Mesenchymal stem cell (in vitro differentiated cells and primary cell): Measurements from ENCODE around the gene TRAPPC6A.

Experiments
- DNase-seq: peaks from one replicate; pipeline ENCODE4 v3.0.0-alpha.2; 2013
- H2AFZ ChIP-seq: one replicate; pipeline ENCODE4 v1.6.1; 2013; ENCODE audit warnings: low read depth, mild to moderate bottlenecking, control low read depth, inconsistent platforms, low read length, moderate library complexity
- H2AK5ac ChIP-seq: 2 replicates; pipeline ENCODE4 v1.6.1; 2013; ENCODE audit warnings: low read length, moderate library complexity, mild to moderate bottlenecking, inconsistent platforms; ENCODE audit not compliant: severe bottlenecking
- H2BK120ac ChIP-seq: one replicate; pipeline ENCODE4 v1.6.1; 2013; ENCODE audit warnings: low read depth, mild to moderate bottlenecking, inconsistent platforms, low read length, moderate library complexity
- H2BK12ac ChIP-seq, 2 experiments: one replicate each; pipeline ENCODE4 v1.6.1; 2013; ENCODE audit warnings: inconsistent platforms in 2 of 2, low read length in 2 of 2, mild to moderate bottlenecking in 2 of 2, moderate library complexity in 2 of 2, control low read depth in 1 of 2
- H2BK15ac ChIP-seq: one replicate; pipeline ENCODE4 v1.6.1; 2013; ENCODE audit warnings: mild to moderate bottlenecking, low read depth, inconsistent platforms; ENCODE audit not compliant: poor library complexity, severe bottlenecking
- H2BK5ac ChIP-seq: 2 replicates; pipeline ENCODE4 v1.6.1; 2013; ENCODE audit warnings: low read depth, mild to moderate bottlenecking, low read length, control low read depth, inconsistent platforms; ENCODE audit not compliant: poor library complexity, severe bottlenecking
- H3K14ac ChIP-seq, 2 experiments: one replicate each; pipeline ENCODE4 v1.6.1; 2013; ENCODE audit warnings: inconsistent platforms in 2 of 2, low read length in 2 of 2, control low read depth in 1 of 2, mild to moderate bottlenecking in 1 of 2, moderate library complexity in 1 of 2
- H3K18ac ChIP-seq, 2 experiments: one replicate each; pipeline ENCODE4 v1.6.1; 2013; ENCODE audit warnings: inconsistent platforms in 2 of 2, low read length in 2 of 2, control low read depth in 1 of 2, low read depth in 1 of 2, mild to moderate bottlenecking in 1 of 2
- H3K23ac ChIP-seq, 2 experiments: one replicate each; pipeline ENCODE4 v1.6.1; 2013; ENCODE audit warnings: inconsistent platforms in 2 of 2, low read length in 2 of 2, mild to moderate bottlenecking in 2 of 2, moderate library complexity in 2 of 2, control low read depth in 1 of 2
- H3K27ac ChIP-seq: 2 replicates; pipeline ENCODE4 v1.5.1; 2013; ENCODE audit warnings: mild to moderate bottlenecking, moderate library complexity, low read length, control low read depth, inconsistent platforms; ENCODE audit not compliant: poor library complexity, severe bottlenecking
- H3K27me3 ChIP-seq, 2 experiments: 2 replicates each; pipeline versions ENCODE4 v1.6.1 to v1.7.0; 2013; ENCODE audit warnings: low read length in 2 of 2, mild to moderate bottlenecking in 2 of 2, moderate library complexity in 2 of 2, control low read depth in 1 of 2, inconsistent platforms in 1 of 2; ENCODE audit not compliant: control insufficient read depth in 1 of 2, insufficient read depth in 1 of 2
- H3K36me3 ChIP-seq, 2 experiments: 2 replicates each; pipeline versions ENCODE4 v1.6.1 to v1.7.0; 2013; ENCODE audit warnings: low read length in 2 of 2, control low read depth in 1 of 2, inconsistent platforms in 1 of 2, low read depth in 1 of 2, mild to moderate bottlenecking in 1 of 2; ENCODE audit not compliant: insufficient read depth in 2 of 2, control insufficient read depth in 1 of 2
- H3K4ac ChIP-seq, 2 experiments: one replicate each; pipeline ENCODE4 v1.6.1; 2013; ENCODE audit warnings: inconsistent platforms in 2 of 2, low read length in 2 of 2, mild to moderate bottlenecking in 2 of 2, moderate library complexity in 2 of 2, control low read depth in 1 of 2, low read depth in 1 of 2
- H3K4me1 ChIP-seq: 2 replicates; pipeline ENCODE4 v1.6.1; 2013; ENCODE audit warnings: low read depth, low read length, control low read depth; ENCODE audit not compliant: control insufficient read depth, insufficient read depth
- H3K4me2 ChIP-seq: 2 replicates; pipeline ENCODE4 v1.6.1; 2013; ENCODE audit warnings: low read length, mild to moderate bottlenecking, inconsistent platforms; ENCODE audit not compliant: poor library complexity, severe bottlenecking
- H3K4me3 ChIP-seq, 2 experiments: 2 replicates each; pipeline versions ENCODE4 v1.5.1 to v1.7.0; 2013; ENCODE audit warnings: low read length in 2 of 2, mild to moderate bottlenecking in 2 of 2, control low read depth in 1 of 2, low read depth in 1 of 2; ENCODE audit not compliant: insufficient read depth in 1 of 2
- H3K79me1 ChIP-seq: replicated peaks from 2 replicates; pipeline ENCODE4 v1.6.1; 2013; ENCODE audit warnings: mild to moderate bottlenecking, control low read depth, low read length, inconsistent platforms; ENCODE audit not compliant: poor library complexity, severe bottlenecking
- H3K9ac ChIP-seq: 2 replicates; pipeline ENCODE4 v1.7.0; 2013; ENCODE audit warnings: mild to moderate bottlenecking, low read length, moderate library complexity
- H3K9me3 ChIP-seq: 2 replicates; pipeline ENCODE4 v1.7.0; 2013; ENCODE audit warnings: mild to moderate bottlenecking, low read length; ENCODE audit not compliant: control insufficient read depth
- H4K8ac ChIP-seq: one replicate; pipeline ENCODE4 v1.6.1; 2013; ENCODE audit warnings: inconsistent platforms, mild to moderate bottlenecking, low read length, moderate library complexity
- H4K91ac ChIP-seq: one replicate; pipeline ENCODE4 v1.6.1; 2013; ENCODE audit warnings: mild to moderate bottlenecking, low read length, inconsistent platforms
- WGBS: methylation state at CpG from one replicate; pipeline ENCODE4 v1.1.7; 2013; ENCODE audit warnings: mixed read lengths; 5-methylcytosine and 5-hydroxymethylcytosine counted together

TRAPPC6A gene

DNA sequence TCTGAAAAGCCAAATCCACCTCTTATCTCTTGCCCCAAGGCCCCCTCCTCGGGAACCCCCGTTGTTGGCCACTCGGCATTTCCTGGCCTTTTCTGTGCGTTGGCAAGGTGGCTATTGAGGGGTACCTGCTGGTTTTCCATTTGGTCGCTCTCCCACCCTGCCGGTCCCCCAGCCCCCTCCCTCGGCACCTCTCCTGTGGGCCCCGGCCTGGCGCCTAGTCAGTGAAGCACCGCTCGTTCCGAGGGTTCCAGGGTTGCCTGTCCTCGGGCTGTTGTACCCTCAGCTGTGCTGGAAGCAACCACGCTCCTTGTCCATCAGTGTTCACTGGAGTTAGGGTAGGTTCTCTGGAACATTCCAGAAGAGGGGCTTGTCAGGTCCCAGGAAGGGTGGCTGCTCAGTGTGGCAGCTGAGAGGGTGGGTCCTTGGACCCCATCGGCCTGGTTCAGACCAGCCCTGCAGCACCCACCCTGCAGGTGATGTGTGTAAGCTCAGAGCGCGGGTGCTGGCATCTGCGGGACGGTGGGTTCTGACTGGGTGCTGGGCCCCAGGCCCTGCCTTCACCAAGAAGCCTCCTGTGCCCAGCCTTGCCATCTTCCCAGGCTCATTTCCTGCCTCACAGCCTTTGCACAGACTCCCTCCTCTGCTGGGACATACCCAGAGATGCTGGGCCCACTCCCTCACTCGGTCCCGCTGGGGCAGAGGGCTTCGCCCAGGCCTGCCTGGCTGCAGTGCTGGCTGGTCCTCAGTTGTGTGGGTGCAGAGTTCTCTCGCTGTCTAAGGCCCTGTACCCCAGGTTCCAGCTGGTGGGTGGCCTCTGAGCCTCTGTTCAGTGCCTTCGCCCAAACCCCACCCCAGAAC is 38.5 kb downstream of the TRAPPC6A start:
- 96% methylated on average over 24 of the region's 24 CpGs for WGBS
- H2BK12ac ChIP-seq: no peak overlapping the region

DNA sequence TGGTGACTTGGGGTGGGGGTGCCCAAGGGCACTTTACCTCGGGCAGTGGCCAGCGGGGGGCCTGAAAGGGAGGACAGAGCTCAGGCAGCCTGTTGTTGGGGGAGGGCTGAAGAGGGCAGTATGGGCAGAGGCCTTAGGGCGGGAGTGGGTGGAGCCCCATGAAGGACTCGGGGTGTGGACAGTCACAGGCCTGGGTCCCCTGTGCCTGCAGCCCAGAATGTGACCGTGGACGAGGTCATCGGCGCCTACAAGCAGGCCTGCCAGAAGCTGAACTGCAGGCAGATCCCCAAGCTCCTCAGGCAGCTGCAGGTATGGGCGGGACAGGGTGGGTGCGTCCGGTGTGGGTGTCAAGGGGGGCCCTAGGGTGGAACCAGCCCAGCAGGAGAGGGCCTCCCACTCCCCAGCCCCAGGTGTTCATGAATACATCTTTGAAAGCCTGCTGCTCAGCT is 39.7 kb downstream of the TRAPPC6A start:
- Histone ChIP-seq H3K14ac (no peak overlapping the region), H3K36me3 (peaks cover 22 to 55% of the 10 kb centered on the region in 2 experiments), H3K4ac (no peak overlapping the region), H3K27ac (no peak overlapping the region), H3K4me2 (no peak overlapping the region), H3K4me1 (peaks cover 10% of the 10 kb centered on the region), H2AK5ac (no peak overlapping the region), H3K27me3 (no peaks in the 10 kb centered on the region), H3K4me3 (no peak overlapping the region), H2BK120ac (no peak overlapping the region), H2AFZ (no peak overlapping the region), H3K23ac (no peak overlapping the region), H2BK12ac (no peak overlapping the region), H3K18ac (no peak overlapping the region), H2BK15ac (no peak overlapping the region), H3K9me3 (no peaks in the 10 kb centered on the region), H3K79me1 (peaks cover 63% of the 10 kb centered on the region), H3K9ac (no peak overlapping the region), H4K91ac (no peak overlapping the region), H4K8ac (no peak overlapping the region), H2BK5ac (no peak overlapping the region)
- 93% methylated on average over 10 of the region's 11 CpGs for WGBS
- no peak for DNase-seq

More for the DNA sequence above, 38.5 kb downstream of the TRAPPC6A start:
- H4K8ac ChIP-seq: peak overlapping the region; percentile 39
- no peak overlapping the region for H4K91ac ChIP-seq
- H3K4me1 ChIP-seq: peaks cover 10% of the 10 kb centered on the region
- DNase-seq: no peak
- no peak overlapping the region for H3K27ac ChIP-seq
- H3K79me1 ChIP-seq: peaks cover 56% of the 10 kb centered on the region
- no peak overlapping the region for H2BK120ac ChIP-seq
- H3K4me2 ChIP-seq: no peak overlapping the region
- no peak overlapping the region for H2BK5ac ChIP-seq
- H3K18ac ChIP-seq: no peak overlapping the region
- H2BK15ac ChIP-seq: no peak overlapping the region
- no peak overlapping the region for H3K23ac ChIP-seq
- no peak overlapping the region for H3K14ac ChIP-seq
- H3K36me3 ChIP-seq: peaks cover 25 to 58% of the 10 kb centered on the region in 2 experiments
- no peak overlapping the region for H2AK5ac ChIP-seq
- H3K9ac ChIP-seq: no peak overlapping the region
- no peaks in the 10 kb centered on the region for H3K27me3 ChIP-seq
- no peak overlapping the region for H3K4ac ChIP-seq
- no peak overlapping the region for H3K4me3 ChIP-seq
- no peak overlapping the region for H2AFZ ChIP-seq
- H3K9me3 ChIP-seq: no peaks in the 10 kb centered on the region

DNA sequence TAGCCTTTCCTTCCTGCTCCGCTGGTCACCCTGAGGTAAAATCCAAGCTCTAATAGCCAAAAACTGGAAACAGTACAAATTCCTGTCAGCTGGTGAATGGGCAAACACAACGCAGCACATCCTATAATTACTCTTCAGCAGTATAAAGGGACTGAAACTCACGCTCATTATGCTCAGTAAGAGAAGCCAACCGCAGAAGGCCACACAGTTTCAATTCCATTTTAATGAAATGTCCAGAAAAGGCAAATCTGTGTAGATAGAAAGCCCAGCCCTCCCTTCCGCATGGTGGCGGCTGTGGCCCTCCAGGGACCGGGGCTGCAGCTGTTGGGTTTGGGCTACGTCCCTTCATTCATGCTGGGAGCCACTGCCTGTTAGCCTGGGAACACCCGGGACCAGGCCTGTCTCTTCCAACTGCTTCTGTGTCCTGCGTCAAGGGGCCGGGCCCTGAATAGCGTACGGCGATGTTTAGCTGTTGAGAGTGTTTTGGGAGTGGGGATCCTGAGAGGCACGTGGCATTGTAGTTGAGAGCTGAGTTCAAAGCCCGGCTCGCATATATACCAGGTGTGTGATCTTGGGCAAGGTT is 40.8 kb downstream of the TRAPPC6A start:
- Histone ChIP-seq H2AFZ (no peak overlapping the region), H4K8ac (no peak overlapping the region), H3K9me3 (no peaks in the 10 kb centered on the region), H2BK120ac (no peak overlapping the region), H3K27me3 (no peaks in the 10 kb centered on the region), H3K4me2 (no peak overlapping the region), H3K79me1 (peaks cover 59% of the 10 kb centered on the region), H4K91ac (peak overlapping the region; percentile 62), H3K4me1 (peaks cover 10% of the 10 kb centered on the region), H2BK12ac (peak overlapping the region in 1 of 2 experiments; percentile 49), H2BK5ac (no peak overlapping the region), H2BK15ac (no peak overlapping the region), H3K4me3 (no peak overlapping the region), H3K23ac (no peak overlapping the region), H3K4ac (peak overlapping the region in 1 of 2 experiments; percentile 13), H3K18ac (no peak overlapping the region), H3K9ac (no peak overlapping the region), H3K27ac (no peak overlapping the region), H3K14ac (no peak overlapping the region), H2AK5ac (no peak overlapping the region), H3K36me3 (peaks cover 13 to 47% of the 10 kb centered on the region in 2 experiments)
- no peak for DNase-seq
- 92% methylated on average over 17 of the region's 17 CpGs for WGBS

DNA sequence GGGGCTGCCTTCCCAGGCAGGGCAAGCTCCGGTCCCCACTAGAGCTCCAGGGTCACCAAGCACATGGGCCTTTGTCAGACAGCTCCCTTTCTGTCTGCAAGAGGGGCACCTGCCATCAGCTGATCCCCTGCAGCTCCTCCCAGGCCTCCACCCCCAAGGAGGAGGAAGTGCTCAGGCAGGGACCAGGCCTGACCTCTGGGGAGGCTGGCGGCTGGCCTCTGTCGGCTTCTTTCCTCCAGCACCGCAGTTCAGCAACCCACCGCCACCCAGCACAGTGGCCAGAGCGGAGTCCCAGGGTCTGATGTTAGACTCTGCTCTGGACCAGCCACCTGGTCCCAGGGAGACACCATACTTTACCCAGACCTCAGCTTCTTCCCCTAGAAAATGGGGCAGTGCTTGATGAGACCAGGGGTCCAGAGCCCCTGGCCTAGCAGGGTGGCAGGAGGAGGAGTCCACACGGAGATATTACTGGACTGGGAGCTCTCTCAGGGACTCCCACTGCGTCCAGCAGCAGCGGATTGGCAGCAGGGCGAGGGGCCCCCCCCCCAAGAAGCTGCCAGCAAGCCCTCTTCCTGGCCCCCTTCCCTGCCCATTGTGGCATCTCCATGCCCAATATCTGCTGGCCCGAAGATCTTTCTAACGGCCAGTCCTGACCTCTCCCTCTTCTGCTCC is 41.4 kb downstream of the TRAPPC6A start:
- peaks cover 61% of the 10 kb centered on the region for H3K79me1 ChIP-seq
- H2BK5ac ChIP-seq: no peak overlapping the region
- H3K36me3 ChIP-seq: peaks cover 8 to 41% of the 10 kb centered on the region in 2 experiments
- no peak overlapping the region for H3K4me2 ChIP-seq
- H3K9ac ChIP-seq: no peak overlapping the region
- no peak overlapping the region for H3K4me3 ChIP-seq
- DNase-seq: no peak
- H3K14ac ChIP-seq: peak overlapping the region in 1 of 2 experiments; percentile 51
- no peak overlapping the region for H2AFZ ChIP-seq
- H2BK120ac ChIP-seq: no peak overlapping the region
- no peak overlapping the region for H4K91ac ChIP-seq
- H2AK5ac ChIP-seq: peak overlapping the region; percentile 30
- H3K9me3 ChIP-seq: no peaks in the 10 kb centered on the region
- H3K27ac ChIP-seq: no peak overlapping the region
- no peak overlapping the region for H3K23ac ChIP-seq
- H3K4ac ChIP-seq: peak overlapping the region in 1 of 2 experiments; percentile 20
- WGBS: 93% methylated on average over 12 of the region's 12 CpGs
- H4K8ac ChIP-seq: no peak overlapping the region
- H3K18ac ChIP-seq: peak overlapping the region in 1 of 2 experiments; percentile 5
- no peaks in the 10 kb centered on the region for H3K27me3 ChIP-seq
- H2BK15ac ChIP-seq: no peak overlapping the region
- H2BK12ac ChIP-seq: no peak overlapping the region
- H3K4me1 ChIP-seq: peaks cover 10% of the 10 kb centered on the region
